Breast epithelium (tissue), 4 donors: Measurements from ENCODE around the gene SCUBE3. TPM values are rescaled to one million over a fixed set of nuclear protein-coding genes. Genes with fewer than 3 reads are reported as not detected.

Experiments used
- DNase-seq, 2 donors: peaks; one replicate each; pipeline ENCODE4 v3.0.0-alpha.2; 2019; ENCODE audit warnings: low spot score in 2 of 2
- H3K27ac ChIP-seq, 2 donors: fragments of 200-600 bp; sonication (generic) in 1 of 2; one replicate each; pipeline ENCODE4 v1.5.1; 2016 to 2019; ENCODE audit warnings: mild to moderate bottlenecking in 1 of 2
- H3K27me3 ChIP-seq, 2 donors: fragments of 200-600 bp; sonication (generic) in 1 of 2; one replicate each; pipeline versions ENCODE4 v1.5.1 to v1.6.0; 2017 to 2019; ENCODE audit warnings: control low read depth in 1 of 2, mild to moderate bottlenecking in 1 of 2
- H3K36me3 ChIP-seq: fragments of 200-600 bp; one replicate; pipeline ENCODE4 v1.5.1; 2019
- H3K4me1 ChIP-seq, 2 donors: fragments of 200-600 bp; sonication (generic); one replicate each; pipeline ENCODE4 v1.5.1; 2016 to 2019; ENCODE audit warnings: control low read depth in 1 of 2
- H3K4me3 ChIP-seq, 3 donors: fragments of 200-600 bp; sonication (generic); 1 replicate in 2 of 3; 2 replicates in 1 of 3; pipeline ENCODE4 v1.5.1; 2016 to 2019; ENCODE audit warnings: mild to moderate bottlenecking in 3 of 3, moderate library complexity in 2 of 3
- H3K9me3 ChIP-seq, 2 donors: fragments of 200-600 bp; sonication (generic) in 1 of 2; one replicate each; pipeline ENCODE4 v1.5.1; 2016 to 2019; ENCODE audit warnings: control low read depth in 1 of 2
- CTCF ChIP-seq, 3 donors: fragments of 450-650 bp; IDR thresholded peaks; one replicate each; pipeline ENCODE4 v1.5.1; 2016 to 2017; ENCODE audit warnings: antibody characterized with exemption in 3 of 3, mild to moderate bottlenecking in 3 of 3, moderate library complexity in 3 of 3
- POLR2A ChIP-seq: fragments of 450-650 bp; IDR thresholded peaks from one replicate; pipeline ENCODE4 v1.6.1; 2016; ENCODE audit warnings: antibody characterized with exemption, mild to moderate bottlenecking, moderate library complexity
- POLR2AphosphoS5 ChIP-seq, 3 donors: sonication (generic); formaldehyde crosslinking; IDR thresholded peaks; one replicate each; pipeline ENCODE4 v1.6.1; 2017; ENCODE audit warnings: antibody characterized with exemption in 3 of 3
- intact Hi-C: fragments of 100-400 bp; cut with DNase I; formaldehyde crosslinking; loops from one replicate; pipeline ENCODE4 v1.15.1; 2023; ENCODE audit warnings: low total_unique reads
- total RNA-seq, 3 donors: library from RNA; depleted of rRNA; stranded (reverse); fragments of >200 nt; gene quantifications; one replicate each; pipeline ENCODE4 v1.1.0, GENCODE V29; 2016

Gene SCUBE3
- total RNA-seq, 3 donors from 2014 or later: under 0.01 to 0.33 (median under 0.01) TPM

- H3K4me3 ChIP-seq: peak overlapping the region in 1 of 3 donors; percentile 45
- intact Hi-C loops: no loop called here
- no peaks in the 10 kb centered on the region for H3K9me3 ChIP-seq
- TF ChIP-seq POLR2A (no peak), POLR2AphosphoS5 (IDR thresholded peaks at IDR 0.05) (no peak), CTCF (IDR thresholded peaks at IDR 0.05) (no peak)
- H3K36me3 ChIP-seq: no peaks in the 10 kb centered on the region
- DNase-seq: no peak
- no peaks in the 10 kb centered on the region for H3K27me3 ChIP-seq
- H3K27ac ChIP-seq: no peak overlapping the region
- H3K4me1 ChIP-seq: peaks cover 0 to 2% of the 10 kb centered on the region in 2 donors
Measured at GRCh38 chr6:35181308-35181932, 32.3 kb upstream of the SCUBE3 start.

- Histone ChIP-seq H3K4me1 (peaks cover 0 to 2% of the 10 kb centered on the region in 2 donors), H3K27me3 (no peaks in the 10 kb centered on the region), H3K9me3 (no peaks in the 10 kb centered on the region), H3K27ac (no peak overlapping the region), H3K36me3 (no peaks in the 10 kb centered on the region), H3K4me3 (peak overlapping the region in 2 of 3 donors; percentile 24 to 45)
- TF ChIP-seq CTCF (IDR thresholded peaks at IDR 0.05) (no peak), POLR2AphosphoS5 (IDR thresholded peaks at IDR 0.05) (no peak), POLR2A (no peak)
- intact Hi-C loops: no loop called here
- DNase-seq: peak; percentile 49 to 67
Measured at GRCh38 chr6:35181933-35182612, 31.7 kb upstream of the SCUBE3 start.

- intact Hi-C loops: no loop called here
- Histone ChIP-seq H3K4me1 (peaks cover 0 to 2% of the 10 kb centered on the region in 2 donors), H3K9me3 (no peaks in the 10 kb centered on the region), H3K4me3 (no peak overlapping the region), H3K27ac (no peak overlapping the region), H3K36me3 (no peaks in the 10 kb centered on the region), H3K27me3 (no peaks in the 10 kb centered on the region)
- no peak for TF ChIP-seq POLR2AphosphoS5 (IDR thresholded peaks at IDR 0.05)
- TF ChIP-seq POLR2A: no peak
- no peak for TF ChIP-seq CTCF (IDR thresholded peaks at IDR 0.05)
- no peak for DNase-seq
Measured at GRCh38 chr6:35183281-35183680, 30.5 kb upstream of the SCUBE3 start.

- Histone ChIP-seq H3K27ac (no peak overlapping the region), H3K27me3 (no peaks in the 10 kb centered on the region), H3K4me1 (peaks cover 0 to 2% of the 10 kb centered on the region in 2 donors)
Measured at GRCh38 chr6:35183935-35184334, 29.8 kb upstream of the SCUBE3 start.

More at GRCh38 chr6:35183935-35184334, 29.8 kb upstream of the SCUBE3 start:
- intact Hi-C loops: no loop called here
- Histone ChIP-seq H3K9me3 (no peaks in the 10 kb centered on the region), H3K4me3 (no peak overlapping the region), H3K36me3 (no peaks in the 10 kb centered on the region)
- TF ChIP-seq POLR2AphosphoS5 (IDR thresholded peaks at IDR 0.05) (no peak), CTCF (IDR thresholded peaks at IDR 0.05) (no peak), POLR2A (no peak)
- no peak for DNase-seq
